Kidney epithelial cell (primary cell): Measurements from ENCODE around the gene DUOXA2. TPM values are rescaled to one million over a fixed set of nuclear protein-coding genes. Genes with fewer than 3 reads are reported as not detected.

ENCODE experiments used
- DNase-seq: peaks from one replicate; pipeline ENCODE4 v3.0.0-alpha.2; 2010; ENCODE audit warnings: low read depth
- H3K27me3 ChIP-seq: 2 replicates; pipeline ENCODE4 v1.6.0; 2011; ENCODE audit warnings: low read length; ENCODE audit not compliant: control insufficient read depth, insufficient read depth
- H3K36me3 ChIP-seq: 2 replicates; pipeline ENCODE4 v1.5.1; 2011; ENCODE audit warnings: low read length; ENCODE audit not compliant: control insufficient read depth, insufficient read depth
- H3K4me3 ChIP-seq: 2 replicates; pipeline ENCODE4 v1.5.1; 2011; ENCODE audit warnings: low read depth, mild to moderate bottlenecking, control low read depth, low read length
- total RNA-seq: library from RNA; depleted of rRNA; stranded (reverse); fragments of >200 nt; gene quantifications from 2 replicates; pipeline ENCODE4 v1.2.3, GENCODE V29; 2015
- TF ChIP-seq, protein P1 (sequence below): IDR thresholded peaks from 2 replicates; pipeline ENCODE4 v1.5.1; 2011; ENCODE audit warnings: mild to moderate bottlenecking, moderate library complexity, low read length, control low read depth, inconsistent platforms; ENCODE audit not compliant: insufficient read depth, poor library complexity, severe bottlenecking

Gene DUOXA2
- total RNA-seq, 1 donor from 2014 or later = not detected

DNA sequence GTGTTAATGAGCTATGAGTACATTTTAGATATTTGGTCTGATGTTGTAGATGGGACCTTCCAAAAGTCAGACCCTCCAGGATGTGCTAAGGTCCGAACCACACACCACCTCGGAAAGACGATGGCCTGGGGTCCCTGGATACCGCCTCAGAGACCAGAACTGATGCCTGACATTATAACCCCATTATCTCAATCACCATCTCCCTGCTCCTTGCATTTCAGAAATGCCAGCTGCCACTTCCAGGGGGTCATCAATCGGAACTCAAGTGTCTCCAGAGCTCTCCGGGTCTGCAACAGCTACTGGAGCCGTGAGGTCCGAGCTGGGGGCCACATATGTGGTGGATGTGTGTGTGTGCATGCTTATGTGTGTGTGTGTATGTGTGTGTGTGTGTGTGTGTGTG lies 23.6 kb downstream of the DUOXA2 start:
- no peak for DNase-seq
- H3K36me3 ChIP-seq = no peaks in the 10 kb centered on the region

GRCh38 chr15:45138814-45139765 lies 25.0 kb downstream of the DUOXA2 start:
- Histone ChIP-seq H3K4me3 (no peak overlapping the region), H3K27me3 (peaks cover 27% of the 10 kb centered on the region), H3K36me3 (no peaks in the 10 kb centered on the region)
- DNase-seq = no peak
- TF ChIP-seq, protein P1, sequence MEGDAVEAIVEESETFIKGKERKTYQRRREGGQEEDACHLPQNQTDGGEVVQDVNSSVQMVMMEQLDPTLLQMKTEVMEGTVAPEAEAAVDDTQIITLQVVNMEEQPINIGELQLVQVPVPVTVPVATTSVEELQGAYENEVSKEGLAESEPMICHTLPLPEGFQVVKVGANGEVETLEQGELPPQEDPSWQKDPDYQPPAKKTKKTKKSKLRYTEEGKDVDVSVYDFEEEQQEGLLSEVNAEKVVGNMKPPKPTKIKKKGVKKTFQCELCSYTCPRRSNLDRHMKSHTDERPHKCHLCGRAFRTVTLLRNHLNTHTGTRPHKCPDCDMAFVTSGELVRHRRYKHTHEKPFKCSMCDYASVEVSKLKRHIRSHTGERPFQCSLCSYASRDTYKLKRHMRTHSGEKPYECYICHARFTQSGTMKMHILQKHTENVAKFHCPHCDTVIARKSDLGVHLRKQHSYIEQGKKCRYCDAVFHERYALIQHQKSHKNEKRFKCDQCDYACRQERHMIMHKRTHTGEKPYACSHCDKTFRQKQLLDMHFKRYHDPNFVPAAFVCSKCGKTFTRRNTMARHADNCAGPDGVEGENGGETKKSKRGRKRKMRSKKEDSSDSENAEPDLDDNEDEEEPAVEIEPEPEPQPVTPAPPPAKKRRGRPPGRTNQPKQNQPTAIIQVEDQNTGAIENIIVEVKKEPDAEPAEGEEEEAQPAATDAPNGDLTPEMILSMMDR = no peak

More for the DNA sequence above, 23.6 kb downstream of the DUOXA2 start:
- Histone ChIP-seq H3K27me3 (peaks cover 35% of the 10 kb centered on the region), H3K4me3 (no peak overlapping the region)
- TF ChIP-seq, protein P1 = no peak

- no peak for DNase-seq
- peaks cover 21% of the 10 kb centered on the region for H3K27me3 ChIP-seq
- H3K36me3 ChIP-seq = no peaks in the 10 kb centered on the region
- TF ChIP-seq, protein P1 = no peak
- no peak overlapping the region for H3K4me3 ChIP-seq
Measured at GRCh38 chr15:45139770-45140169, 25.6 kb downstream of the DUOXA2 start.

- H3K36me3 ChIP-seq = no peaks in the 10 kb centered on the region
- no peak for DNase-seq
- peaks cover 18% of the 10 kb centered on the region for H3K27me3 ChIP-seq
- TF ChIP-seq, protein P1 = no peak
- H3K4me3 ChIP-seq = no peak overlapping the region
Measured at GRCh38 chr15:45140557-45141250, 26.6 kb downstream of the DUOXA2 start.

DNA sequence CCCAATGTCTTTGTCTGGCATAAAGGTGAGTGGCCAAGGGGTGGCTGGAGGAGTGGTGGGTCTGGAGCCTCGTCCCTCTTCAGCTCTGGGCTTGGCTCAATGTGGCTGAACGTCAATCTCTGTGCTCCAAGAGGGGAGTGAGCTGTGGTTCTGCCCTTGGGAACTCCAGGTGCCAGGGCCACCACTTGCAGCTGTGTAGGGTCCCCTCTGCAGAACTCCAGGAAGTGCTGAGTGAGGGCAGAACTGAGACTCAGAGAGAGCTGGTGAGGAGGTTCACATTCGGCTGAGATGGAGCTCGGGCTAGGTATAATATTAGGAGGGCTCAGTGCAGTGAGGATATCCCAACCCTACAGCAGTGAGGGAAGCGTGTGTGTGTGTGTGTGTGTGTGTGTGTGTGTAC lies 27.3 kb downstream of the DUOXA2 start:
- Histone ChIP-seq H3K4me3 (no peak overlapping the region), H3K36me3 (no peaks in the 10 kb centered on the region), H3K27me3 (peaks cover 12% of the 10 kb centered on the region)
- TF ChIP-seq, protein P1 = no peak
- no peak for DNase-seq
